ENCODE data around the gene ST6GALNAC1.

ST6GALNAC1 gene

GRCh38 chr17:76575570-76575969 lies 68.0 kb downstream of the ST6GALNAC1 start:
- DNase-seq (ENCODE audit: low read depth): no peak

Data from ELR (cell line).